Measurements from ENCODE around the gene MYMK. TPM values are rescaled to one million over a fixed set of nuclear protein-coding genes. Genes with fewer than 3 reads are reported as not detected.

MYMK gene
- total RNA-seq (2012; rRNA removed): not detected in 2 replicates
- polyA plus RNA-seq (2012; rRNA removed): not detected in 2 replicates
- polyA plus RNA-seq (2012; cell fraction: cytosol; rRNA removed): not detected in 2 replicates
- not detected in 2 replicates for polyA plus RNA-seq (2012; cell fraction: nucleus; rRNA removed; ENCODE audit: low replicate concordance)
- Bru-seq, nascent RNA: not detected
- not detected for BruChase-seq, experiment 1, labeled RNA remaining after a 6-hour chase
- BruChase-seq, experiment 2, labeled RNA remaining after a 2-hour chase: not detected
- long read RNA-seq: 0 reads

GRCh38 chr9:133524679-133525228 is at the start of gene MYMK:
TSS of gene MYMK (minus strand) at chr9:133524959. CDS start at chr9:133524844, 115 bp downstream.
- Histone ChIP-seq H3K4me1 (ENCODE audit: control insufficient read depth, insufficient read depth, low read length) (peaks cover 2% of the 10 kb centered on the region; the same call in 1 of the 2 replicates), H4K91ac (ENCODE audit: insufficient read depth, low read depth, low read length) (no peak within 1 kb of the TSS), H3K23ac (ENCODE audit: low read depth, low read length) (no peak within 1 kb of the TSS), H4K5ac (ENCODE audit: low read depth, low read length) (no peak within 1 kb of the TSS), H3K4ac (ENCODE audit: low read depth, low read length) (no peak within 1 kb of the TSS), H3K9ac (ENCODE audit: low read depth, low read length) (no peak within 1 kb of the TSS), H2AK9ac (replicated peaks; ENCODE audit: low read depth, low read length, poor library complexity) (no peak within 1 kb of the TSS), H3K9me3 (ENCODE audit: control insufficient read depth, insufficient read depth, low read length) (no peaks in the 10 kb centered on the region), H2BK5ac (ENCODE audit: low read depth, low read length, poor library complexity, severe bottlenecking) (no peak within 1 kb of the TSS), H3K14ac (replicated peaks; ENCODE audit: low read depth, low read length) (no peak within 1 kb of the TSS), H3K4me2 (ENCODE audit: low read depth, low read length) (no peak within 1 kb of the TSS), H2AK5ac (ENCODE audit: low read depth, low read length) (no peak within 1 kb of the TSS), H3K4me3 (ENCODE audit: insufficient read depth, low read depth, low read length) (no peak within 1 kb of the TSS), H3K27me3 (ENCODE audit: control insufficient read depth, insufficient read depth, low read length) (peaks cover 82% of the 10 kb centered on the region), H2BK20ac (ENCODE audit: low read depth, low read length) (no peak within 1 kb of the TSS), H3K56ac (ENCODE audit: extremely low read depth, insufficient read depth, low read length) (no peak within 1 kb of the TSS), H3K36me3 (ENCODE audit: control insufficient read depth, insufficient read depth, low read length) (no peaks in the 10 kb centered on the region), H4K8ac (ENCODE audit: low read depth in 2 of 2, low read length in 2 of 2) (no peak within 1 kb of the TSS), H3K79me1 (ENCODE audit: low read depth in 1 of 2, low read length in 2 of 2) (no peaks in the 10 kb centered on the region), H3K9me1 (ENCODE audit: insufficient read depth, low read length) (no peaks in the 10 kb centered on the region), H2BK120ac (ENCODE audit: low read depth, low read length) (no peak within 1 kb of the TSS), H4K20me1 (ENCODE audit: insufficient read depth, low read length) (no peaks in the 10 kb centered on the region), H2AFZ (replicated peaks; ENCODE audit: low read length, poor library complexity) (no peak within 1 kb of the TSS), H3K27ac (ENCODE audit: insufficient read depth, low read length) (no peak within 1 kb of the TSS), H2BK15ac (ENCODE audit: low read depth, low read length) (no peak within 1 kb of the TSS), H3K18ac (ENCODE audit: low read depth, low read length) (no peak within 1 kb of the TSS)
- in situ Hi-C loops (cut with MboI; ENCODE audit: low sequenced_read_pairs): no loop called here
- DNase-seq (no peak), ATAC-seq (ENCODE audit: low read depth) (no peak)
- CTCF ChIA-PET: interaction anchor here (0.6 kb wide), 1 partner anchor 95 kb away, joined by 3 read pairs; no protein-coding TSS in a partner anchor
- TF ChIP-seq ELK1 (IDR thresholded peaks at IDR 0.05; ENCODE audit: borderline replicate concordance, low read depth, low read length) (no peak), CTCF (conservative IDR thresholded peaks at IDR 0.05; ENCODE audit: low read depth, low read length) (no peak), MXI1 (IDR thresholded peaks at IDR 0.05; ENCODE audit: borderline replicate concordance, low read depth, low read length) (no peak), SMC3 (IDR thresholded peaks at IDR 0.05; ENCODE audit: low read depth, low read length) (no peak), FOS (IDR thresholded peaks at IDR 0.05; ENCODE audit: low read depth, low read length) (no peak), NFE2L2 (IDR thresholded peaks at IDR 0.05; ENCODE audit: low read depth, low read length) (no peak), RCOR1 (IDR thresholded peaks at IDR 0.05; ENCODE audit: insufficient replicate concordance, low read length) (no peak), MAZ (IDR thresholded peaks at IDR 0.05; ENCODE audit: borderline replicate concordance, low read depth, low read length) (no peak), USF2 (IDR thresholded peaks at IDR 0.05; ENCODE audit: low read depth, low read length) (no peak), MAFK (IDR thresholded peaks at IDR 0.05; ENCODE audit: low read depth, low read length) (no peak), BHLHE40 (IDR thresholded peaks at IDR 0.05; ENCODE audit: low read depth, low read length) (no peak), POLR2A (IDR thresholded peaks at IDR 0.05; ENCODE audit: low read depth, low read length) (no peak), RAD21 (IDR thresholded peaks at IDR 0.05; ENCODE audit: low read length) (no peak), CHD1 (IDR thresholded peaks at IDR 0.05; ENCODE audit: low read depth, low read length) (no peak)
- POLR2A ChIA-PET (ENCODE audit: unreplicated experiment): no interaction called here
- BruUV-seq (replicated peaks): no TSS peak
- intact Hi-C loops (cut with micrococcal nuclease): no loop called here
- 80% methylated on average over 4 of the region's 17 CpGs; no CpG with 5 or more reads in 1 of the 2 experiments for WGBS, 2 experiments (ENCODE audit: extremely low coverage in 2 of 2, insufficient read length in 1 of 2)
- dilution Hi-C loops (cut with HindIII; ENCODE audit: low sequenced_read_pairs, unreplicated experiment): no loop called here
